Measurements from ENCODE around the gene AFP.

Gene AFP

GRCh38 chr4:73451404-73451803 is 15.4 kb downstream of the AFP start:
- Mint-ChIP-seq H3K9me3 (no peaks in the 10 kb centered on the region), H3K4me1 (ENCODE audit: low read depth) (no peaks in the 10 kb centered on the region), H3K27ac (no peak overlapping the region), H3K27me3 (ENCODE audit: low read depth) (peaks cover 3% of the 10 kb centered on the region), H3K4me3 (no peak overlapping the region), H3K36me3 (ENCODE audit: low read depth) (no peaks in the 10 kb centered on the region)
- DNase-seq (ENCODE audit: low spot score) = no peak

- no peak overlapping the region for H3K27ac Mint-ChIP-seq
- no peak overlapping the region for H3K4me3 Mint-ChIP-seq
- H3K27me3 Mint-ChIP-seq (ENCODE audit: low read depth) = no peaks in the 10 kb centered on the region
- H3K36me3 Mint-ChIP-seq (ENCODE audit: low read depth) = no peaks in the 10 kb centered on the region
- no peaks in the 10 kb centered on the region for H3K4me1 Mint-ChIP-seq (ENCODE audit: low read depth)
- H3K9me3 Mint-ChIP-seq = no peaks in the 10 kb centered on the region
- no peak for DNase-seq (ENCODE audit: low spot score)
Observed at GRCh38 chr4:73451981-73452747, 16.1 kb downstream of the AFP start.

GRCh38 chr4:73452953-73453700 is 17.1 kb downstream of the AFP start:
- Mint-ChIP-seq H3K9me3 (no peaks in the 10 kb centered on the region), H3K4me3 (no peak overlapping the region), H3K27me3 (ENCODE audit: low read depth) (no peaks in the 10 kb centered on the region), H3K36me3 (ENCODE audit: low read depth) (no peaks in the 10 kb centered on the region), H3K4me1 (ENCODE audit: low read depth) (no peaks in the 10 kb centered on the region), H3K27ac (no peak overlapping the region)
- no peak for DNase-seq (ENCODE audit: low spot score)

GRCh38 chr4:73453701-73454005 is 17.6 kb downstream of the AFP start:
- Mint-ChIP-seq H3K4me1 (ENCODE audit: low read depth) (no peaks in the 10 kb centered on the region), H3K4me3 (no peak overlapping the region), H3K36me3 (ENCODE audit: low read depth) (no peaks in the 10 kb centered on the region), H3K27me3 (ENCODE audit: low read depth) (no peaks in the 10 kb centered on the region), H3K27ac (no peak overlapping the region), H3K9me3 (no peaks in the 10 kb centered on the region)
- no peak for DNase-seq (ENCODE audit: low spot score)

- no peak for DNase-seq (ENCODE audit: low spot score)
- H3K4me1 Mint-ChIP-seq (ENCODE audit: low read depth) = no peaks in the 10 kb centered on the region
- H3K4me3 Mint-ChIP-seq = no peak overlapping the region
- no peaks in the 10 kb centered on the region for H3K36me3 Mint-ChIP-seq (ENCODE audit: low read depth)
- no peaks in the 10 kb centered on the region for H3K27me3 Mint-ChIP-seq (ENCODE audit: low read depth)
- H3K9me3 Mint-ChIP-seq = no peaks in the 10 kb centered on the region
- H3K27ac Mint-ChIP-seq = no peak overlapping the region
Observed at GRCh38 chr4:73454920-73455319, 18.9 kb downstream of the AFP start.

GRCh38 chr4:73456177-73457022 is 20.4 kb downstream of the AFP start:
- no peak for DNase-seq (ENCODE audit: low spot score)
- no peak overlapping the region for H3K27ac Mint-ChIP-seq
- H3K4me3 Mint-ChIP-seq = no peak overlapping the region
- H3K36me3 Mint-ChIP-seq (ENCODE audit: low read depth) = no peaks in the 10 kb centered on the region
- H3K9me3 Mint-ChIP-seq = no peaks in the 10 kb centered on the region
- no peaks in the 10 kb centered on the region for H3K4me1 Mint-ChIP-seq (ENCODE audit: low read depth)
- H3K27me3 Mint-ChIP-seq (ENCODE audit: low read depth) = no peaks in the 10 kb centered on the region

GRCh38 chr4:73458184-73459047 is 22.4 kb downstream of the AFP start:
- H3K4me3 Mint-ChIP-seq = no peak overlapping the region
- DNase-seq (ENCODE audit: low spot score) = no peak
- H3K27ac Mint-ChIP-seq = no peak overlapping the region
- H3K27me3 Mint-ChIP-seq (ENCODE audit: low read depth) = no peaks in the 10 kb centered on the region
- H3K9me3 Mint-ChIP-seq = no peaks in the 10 kb centered on the region
- H3K4me1 Mint-ChIP-seq (ENCODE audit: low read depth) = no peaks in the 10 kb centered on the region
- no peaks in the 10 kb centered on the region for H3K36me3 Mint-ChIP-seq (ENCODE audit: low read depth)

GRCh38 chr4:73459048-73459421 is 23.0 kb downstream of the AFP start:
- Mint-ChIP-seq H3K27ac (no peak overlapping the region), H3K4me1 (ENCODE audit: low read depth) (no peaks in the 10 kb centered on the region), H3K27me3 (ENCODE audit: low read depth) (no peaks in the 10 kb centered on the region), H3K4me3 (no peak overlapping the region), H3K36me3 (ENCODE audit: low read depth) (no peaks in the 10 kb centered on the region), H3K9me3 (no peaks in the 10 kb centered on the region)
- DNase-seq (ENCODE audit: low spot score) = no peak

- no peaks in the 10 kb centered on the region for H3K4me1 Mint-ChIP-seq (ENCODE audit: low read depth)
- no peaks in the 10 kb centered on the region for H3K36me3 Mint-ChIP-seq (ENCODE audit: low read depth)
- no peak for DNase-seq (ENCODE audit: low spot score)
- H3K27me3 Mint-ChIP-seq (ENCODE audit: low read depth) = peaks cover 2% of the 10 kb centered on the region
- no peak overlapping the region for H3K27ac Mint-ChIP-seq
- no peaks in the 10 kb centered on the region for H3K9me3 Mint-ChIP-seq
- no peak overlapping the region for H3K4me3 Mint-ChIP-seq
Observed at GRCh38 chr4:73460913-73461522, 25.0 kb downstream of the AFP start.

GRCh38 chr4:73468170-73468569 is 32.1 kb downstream of the AFP start:
- DNase-seq (ENCODE audit: low spot score) = no peak
- H3K27me3 Mint-ChIP-seq (ENCODE audit: low read depth) = peaks cover 2% of the 10 kb centered on the region

GRCh38 chr4:73470728-73471127 is 34.7 kb downstream of the AFP start:
- no peak for DNase-seq (ENCODE audit: low spot score)
- Mint-ChIP-seq H3K4me1 (ENCODE audit: low read depth) (no peaks in the 10 kb centered on the region), H3K4me3 (no peak overlapping the region), H3K27ac (no peak overlapping the region), H3K9me3 (no peaks in the 10 kb centered on the region), H3K27me3 (ENCODE audit: low read depth) (peaks cover 2% of the 10 kb centered on the region), H3K36me3 (ENCODE audit: low read depth) (no peaks in the 10 kb centered on the region)

More at GRCh38 chr4:73468170-73468569, 32.1 kb downstream of the AFP start:
- no peaks in the 10 kb centered on the region for H3K4me1 Mint-ChIP-seq (ENCODE audit: low read depth)
- no peaks in the 10 kb centered on the region for H3K9me3 Mint-ChIP-seq
- H3K4me3 Mint-ChIP-seq = no peak overlapping the region
- H3K36me3 Mint-ChIP-seq (ENCODE audit: low read depth) = no peaks in the 10 kb centered on the region
- H3K27ac Mint-ChIP-seq = no peak overlapping the region

- no peak for DNase-seq (ENCODE audit: low spot score)
- Mint-ChIP-seq H3K36me3 (ENCODE audit: low read depth) (no peaks in the 10 kb centered on the region), H3K9me3 (no peaks in the 10 kb centered on the region), H3K4me3 (no peak overlapping the region), H3K27ac (no peak overlapping the region), H3K27me3 (ENCODE audit: low read depth) (no peaks in the 10 kb centered on the region), H3K4me1 (ENCODE audit: low read depth) (no peaks in the 10 kb centered on the region)
Observed at GRCh38 chr4:73477176-73477575, 41.2 kb downstream of the AFP start.

- H3K27ac Mint-ChIP-seq = no peak overlapping the region
- H3K4me3 Mint-ChIP-seq = no peak overlapping the region
- no peaks in the 10 kb centered on the region for H3K27me3 Mint-ChIP-seq (ENCODE audit: low read depth)
- no peak for DNase-seq (ENCODE audit: low spot score)
- H3K36me3 Mint-ChIP-seq (ENCODE audit: low read depth) = no peaks in the 10 kb centered on the region
- H3K9me3 Mint-ChIP-seq = no peaks in the 10 kb centered on the region
- H3K4me1 Mint-ChIP-seq (ENCODE audit: low read depth) = no peaks in the 10 kb centered on the region
Observed at GRCh38 chr4:73479323-73479722, 43.3 kb downstream of the AFP start.
